NOMO-1 (cell line): ENCODE measurements around the gene FAM156A.
"Not testable (repeated sequence)": the region's sequence is repeated elsewhere in the genome, so short reads cannot be mapped to it uniquely, and the experiment has no call there.

ENCODE experiments used
- DNase-seq, 2 experiments: peaks; one replicate each; lab custom pipeline; 2025; ENCODE audit not compliant: unreplicated experiment in 2 of 2; lab: John Stamatoyannopoulos, UW

Gene FAM156A, protein sequence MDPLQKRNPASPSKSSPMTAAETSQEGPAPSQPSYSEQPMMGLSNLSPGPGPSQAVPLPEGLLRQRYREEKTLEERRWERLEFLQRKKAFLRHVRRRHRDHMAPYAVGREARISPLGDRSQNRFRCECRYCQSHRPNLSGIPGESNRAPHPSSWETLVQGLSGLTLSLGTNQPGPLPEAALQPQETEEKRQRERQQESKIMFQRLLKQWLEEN

DNA sequence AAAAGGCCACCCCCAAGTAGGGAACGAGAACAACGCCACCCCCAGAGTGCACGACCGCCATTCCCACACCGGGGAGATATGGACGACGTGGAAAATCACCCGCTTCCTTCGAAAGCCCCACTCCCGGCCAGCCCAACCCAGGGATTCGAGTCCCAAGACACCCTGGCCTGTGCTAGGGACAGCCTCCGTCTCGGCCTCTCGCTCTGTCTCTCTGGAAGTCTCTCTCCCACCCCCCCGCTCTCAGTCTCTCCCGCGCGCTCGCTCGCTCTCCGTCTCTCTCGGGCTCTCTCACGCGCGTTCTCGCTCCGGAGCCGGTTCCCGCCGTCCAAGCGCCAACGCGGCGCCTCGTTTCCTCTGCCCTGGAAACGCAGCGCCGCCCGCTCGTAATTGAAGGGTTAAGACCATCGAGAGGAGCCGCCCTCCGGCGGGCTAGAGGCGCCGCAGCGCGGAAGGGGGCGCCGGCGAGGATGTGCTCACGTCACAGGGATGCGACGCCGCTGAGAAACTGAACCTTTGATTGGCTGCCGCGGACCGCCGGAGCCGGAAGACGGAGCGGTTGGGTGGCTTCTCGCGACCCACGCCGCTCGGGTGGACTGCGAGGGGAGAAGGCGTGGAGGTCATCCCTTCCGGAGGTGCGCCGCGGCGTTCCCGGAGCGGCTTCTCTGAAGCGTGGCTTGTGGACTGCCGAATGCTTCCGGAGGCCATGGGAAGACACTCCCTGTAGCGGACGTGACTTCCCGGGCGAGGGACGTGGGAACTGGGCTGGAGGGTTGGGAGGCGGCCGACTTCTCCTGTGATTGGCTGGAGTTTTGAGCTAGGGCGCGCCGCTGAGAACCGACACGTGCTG lies at the start of gene FAM156A:
TSS of gene FAM156A (minus strand) at position 406 of the 847 bp plus-strand sequence. CDS start 9,930 bp downstream, outside the sequence.
- DNase-seq: not testable (repeated sequence)

- DNase-seq: no peak
Observed at GRCh38 chrX:53005327-53005726, 47.0 kb upstream of the FAM156A start.

DNA sequence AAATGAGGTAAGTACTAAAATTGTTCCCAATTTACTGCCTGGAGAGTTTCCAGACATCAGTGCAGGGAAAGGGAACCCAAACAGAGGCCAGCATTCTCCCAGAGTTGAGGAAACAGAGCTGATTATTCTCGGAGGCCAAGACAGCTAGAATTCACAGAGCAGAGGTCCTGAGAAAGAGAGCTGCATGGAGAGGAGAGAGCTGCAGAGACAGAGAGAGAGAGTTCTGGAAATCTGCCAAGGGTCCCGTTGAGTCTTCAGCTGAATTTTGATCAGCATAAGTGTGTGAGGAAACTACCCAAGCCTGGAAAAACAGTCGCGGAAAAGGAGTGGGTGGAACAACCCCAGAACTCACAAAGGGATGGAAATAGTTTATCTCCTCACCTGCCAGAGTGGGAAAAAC lies 46.5 kb upstream of the FAM156A start:
- DNase-seq: no peak

DNA sequence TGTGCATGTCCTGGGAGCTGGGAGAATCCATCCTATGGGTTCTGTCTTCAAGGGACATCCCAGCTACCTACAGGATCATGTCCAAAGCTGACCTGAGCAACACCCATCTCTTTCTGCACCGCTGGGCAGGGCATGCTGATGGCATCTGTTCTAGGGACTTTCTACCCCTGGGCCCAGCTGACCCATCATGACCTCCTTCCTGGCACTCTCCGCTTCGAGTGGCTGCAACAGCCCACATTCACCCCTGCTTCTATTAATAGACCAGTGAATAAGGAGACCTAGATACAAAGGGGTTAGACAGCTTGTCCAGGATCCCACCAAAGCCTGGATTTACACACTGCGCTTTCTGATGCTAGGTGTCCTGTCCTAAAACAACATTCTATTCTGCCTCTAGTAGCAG lies 45.7 kb upstream of the FAM156A start:
- DNase-seq: no peak

GRCh38 chrX:53003111-53003510 lies 44.8 kb upstream of the FAM156A start:
- no peak for DNase-seq

DNA sequence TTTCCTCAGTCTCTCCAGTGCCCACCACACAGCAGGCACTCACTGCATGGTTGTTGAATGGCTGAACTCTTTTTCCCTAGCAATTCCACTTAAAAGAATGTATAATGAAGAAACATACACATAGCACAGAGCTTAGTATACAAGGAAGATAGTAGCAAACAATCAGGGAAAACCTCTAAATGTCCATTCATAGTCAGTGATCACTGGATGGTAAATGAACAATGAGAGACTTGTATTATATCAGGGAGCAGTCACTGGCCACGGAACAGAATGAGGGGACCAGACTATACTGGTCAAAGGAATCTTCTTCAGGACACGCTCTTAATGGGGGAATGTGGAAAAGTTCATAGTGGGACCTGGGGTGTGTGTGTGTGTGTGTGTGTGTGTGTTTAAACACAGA lies 43.6 kb upstream of the FAM156A start:
- DNase-seq: no peak

DNA sequence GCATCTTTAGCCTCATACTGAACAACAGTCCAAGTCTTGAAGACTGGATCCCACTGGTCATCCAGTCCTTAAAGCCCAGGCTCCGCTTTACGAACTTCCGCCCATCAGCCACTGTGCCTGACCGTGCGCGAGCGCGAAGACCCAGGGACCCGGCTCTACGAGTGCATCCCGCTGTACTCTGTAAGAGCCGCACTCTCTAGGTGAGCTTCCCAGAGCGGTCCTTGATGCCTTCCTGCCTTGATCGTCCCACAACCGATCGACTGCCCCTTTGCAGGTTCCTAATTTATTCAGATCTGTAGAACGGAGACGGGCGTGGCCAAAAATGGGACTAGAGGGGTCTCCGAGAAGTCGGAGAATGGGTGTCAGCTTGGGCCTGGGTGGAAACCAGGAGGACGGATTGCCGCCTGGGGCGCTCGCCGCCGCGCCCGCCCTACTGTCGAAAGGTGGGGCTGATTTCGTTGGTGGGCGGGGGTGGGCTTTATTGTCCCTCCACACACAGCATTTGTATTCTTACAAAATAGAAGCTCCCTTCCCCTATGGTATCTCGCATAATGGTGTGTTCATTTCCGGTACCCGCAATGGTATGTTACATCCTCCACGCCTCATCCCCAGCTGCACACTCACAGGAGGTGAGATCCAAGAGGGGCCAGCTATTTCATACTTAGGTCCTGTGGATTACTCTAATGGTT lies 42.3 kb upstream of the FAM156A start:
- DNase-seq: no peak

GRCh38 chrX:52995987-52996331 lies 37.6 kb upstream of the FAM156A start:
- no peak for DNase-seq

GRCh38 chrX:52995135-52995986 lies 37.0 kb upstream of the FAM156A start:
- peak; percentile 84 to 91 for DNase-seq

GRCh38 chrX:52990848-52991247 lies 32.5 kb upstream of the FAM156A start:
- DNase-seq: no peak

DNA sequence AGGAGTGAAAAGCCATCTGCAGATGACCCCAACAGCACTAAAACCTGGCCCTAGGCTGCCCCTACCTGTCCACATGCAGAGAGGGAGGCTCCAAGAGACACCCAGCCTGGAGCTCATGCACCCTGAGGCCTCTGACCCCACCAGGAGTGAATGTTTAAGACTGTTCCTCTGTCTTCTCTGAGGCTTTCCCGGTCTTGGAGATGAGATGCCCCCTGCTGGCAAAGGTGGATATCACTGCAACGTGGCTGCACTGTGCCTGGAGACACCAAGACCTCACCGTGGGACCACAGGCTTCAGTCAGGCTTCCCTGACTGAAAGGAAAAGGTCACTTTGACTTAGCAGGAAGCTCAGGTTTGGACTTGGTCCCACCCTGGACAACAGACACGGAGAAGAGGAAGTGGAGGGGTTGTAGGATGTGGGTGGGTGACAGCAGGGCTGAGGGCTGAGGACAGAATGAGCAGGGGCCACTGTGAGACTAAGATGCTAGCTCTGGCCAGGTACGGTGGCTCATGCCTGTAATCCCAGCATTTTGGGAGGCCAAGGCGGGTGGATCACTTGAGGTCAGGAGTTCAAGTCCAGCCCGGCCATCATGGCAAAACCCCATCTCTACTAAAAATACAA lies 31.8 kb upstream of the FAM156A start:
- DNase-seq: peak; percentile 3 to 13

GRCh38 chrX:52988985-52989917 lies 30.9 kb upstream of the FAM156A start:
- no peak for DNase-seq

DNA sequence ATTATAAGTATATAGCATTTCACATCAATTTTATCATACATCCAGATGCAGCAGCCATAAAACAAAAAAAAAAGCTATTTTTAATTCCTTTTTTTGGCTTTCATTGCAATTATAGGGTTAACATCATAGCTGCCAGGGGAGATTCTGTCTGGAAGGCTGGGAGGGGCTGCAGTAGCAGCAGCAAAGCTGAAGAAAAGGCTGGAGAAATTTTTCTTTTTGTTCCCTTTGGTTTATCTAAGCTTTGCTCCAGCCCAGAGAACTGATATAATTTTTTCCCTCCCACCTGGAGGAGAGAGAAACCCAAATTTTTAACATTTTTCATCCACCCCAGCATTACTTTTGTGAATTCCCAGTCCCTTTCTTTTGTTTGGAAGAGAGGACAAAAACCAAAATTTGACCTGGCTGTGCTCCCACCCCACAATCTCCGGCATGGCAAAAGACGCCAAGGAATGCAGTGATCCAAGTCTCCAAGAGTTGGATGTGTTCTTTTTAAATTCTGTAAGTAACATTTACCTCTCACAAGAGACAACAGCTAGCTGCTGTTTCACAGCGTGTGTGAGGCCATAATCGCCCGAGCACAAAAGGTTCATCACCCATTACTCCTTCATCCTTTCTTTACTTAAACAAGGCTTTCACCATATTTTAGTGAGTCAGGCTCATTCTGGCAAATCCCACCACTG lies 25.1 kb upstream of the FAM156A start:
- DNase-seq: no peak

DNA sequence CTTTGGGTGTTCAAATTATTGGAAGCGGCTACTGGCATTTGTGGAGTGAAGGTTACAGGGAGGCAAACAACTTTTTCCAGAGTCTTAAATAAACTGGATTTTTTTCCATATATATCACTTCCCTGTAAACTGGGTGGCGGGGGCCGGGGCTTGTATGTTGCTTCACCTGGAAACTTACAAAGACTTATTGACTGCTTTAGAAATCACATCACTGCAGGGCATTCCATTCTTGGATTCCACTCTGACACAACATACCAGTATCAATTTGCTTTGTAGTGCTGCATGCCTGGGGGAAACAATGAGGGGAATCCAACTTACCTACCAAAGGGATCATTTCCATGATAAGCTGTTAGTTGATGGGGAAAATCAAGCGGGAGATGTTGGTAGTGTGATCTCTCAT lies 21.7 kb upstream of the FAM156A start:
- DNase-seq: no peak

DNA sequence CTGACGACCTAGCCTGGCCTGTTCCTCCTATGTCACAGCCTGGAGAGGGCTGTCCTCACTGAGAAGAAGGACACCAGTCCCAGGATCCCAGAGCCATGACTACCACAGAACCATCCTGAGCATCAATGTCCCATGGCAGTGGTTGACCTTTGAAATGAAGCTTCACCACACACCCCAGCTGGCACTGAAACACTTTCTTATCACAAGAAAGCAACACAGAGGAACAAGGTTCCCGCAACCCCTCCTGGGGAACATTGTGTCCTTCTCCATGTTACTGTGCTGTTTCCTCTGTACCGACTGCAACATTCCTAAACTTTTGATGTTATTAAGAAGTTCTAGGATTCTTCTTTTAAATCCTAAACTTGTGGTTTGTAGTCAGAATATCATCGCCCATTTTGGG lies 21.2 kb upstream of the FAM156A start:
- no peak for DNase-seq

DNA sequence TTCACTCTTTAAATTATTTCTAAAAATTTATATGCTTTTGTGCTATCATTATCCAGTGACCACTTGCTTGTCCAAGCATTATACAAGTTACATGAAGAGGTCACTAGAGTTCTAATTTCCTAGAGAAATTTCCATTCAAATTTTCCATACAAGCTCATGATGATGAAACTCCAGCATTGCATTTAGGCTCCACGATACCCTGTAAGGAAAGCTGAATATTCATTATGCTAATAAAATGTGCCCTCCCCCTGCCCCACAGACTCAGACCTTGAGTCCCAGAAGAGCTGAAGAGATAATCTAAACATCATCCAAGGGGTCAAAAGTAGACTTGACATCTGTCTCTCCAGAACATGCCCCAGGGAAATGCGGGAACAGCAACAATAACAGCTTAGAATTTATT lies 19.6 kb upstream of the FAM156A start:
- DNase-seq: no peak

- not testable (repeated sequence) for DNase-seq
Observed at GRCh38 chrX:52975576-52975975, 17.3 kb upstream of the FAM156A start.

- DNase-seq: not testable (repeated sequence)
Observed at GRCh38 chrX:52974336-52974992, 16.1 kb upstream of the FAM156A start.
